HG02973 (cell line): ENCODE results near the gene LGR6.

Experiments used
- ATAC-seq: cut with Tn5 transposase; IDR thresholded peaks from one replicate; pipeline ENCODE4 v1.9.1; 2021; ENCODE audit warnings: moderate library complexity; ENCODE audit not compliant: unreplicated experiment

LGR6 gene

GRCh38 chr1:202197653-202198365 is 4.2 kb downstream of the LGR6 start:
- ATAC-seq, result no peak

DNA sequence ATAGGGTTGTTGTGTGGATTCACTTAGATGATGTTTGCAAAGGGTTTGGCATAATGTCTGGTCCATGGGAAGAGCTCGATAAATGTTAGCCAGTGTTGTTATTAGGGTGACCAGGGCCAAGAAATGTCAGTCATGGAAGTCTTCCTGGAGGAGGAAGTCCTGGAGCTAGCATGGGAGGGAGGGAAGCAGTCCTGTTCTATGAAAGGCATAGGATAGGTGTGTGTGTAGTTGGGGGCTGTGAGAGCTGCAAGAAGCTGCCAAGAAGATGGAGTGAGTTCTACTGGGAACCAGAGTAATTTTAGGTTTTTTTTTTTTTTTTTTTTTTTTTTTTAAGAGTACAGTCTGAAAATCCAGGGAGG is 4.7 kb downstream of the LGR6 start:
- no peak for ATAC-seq

DNA sequence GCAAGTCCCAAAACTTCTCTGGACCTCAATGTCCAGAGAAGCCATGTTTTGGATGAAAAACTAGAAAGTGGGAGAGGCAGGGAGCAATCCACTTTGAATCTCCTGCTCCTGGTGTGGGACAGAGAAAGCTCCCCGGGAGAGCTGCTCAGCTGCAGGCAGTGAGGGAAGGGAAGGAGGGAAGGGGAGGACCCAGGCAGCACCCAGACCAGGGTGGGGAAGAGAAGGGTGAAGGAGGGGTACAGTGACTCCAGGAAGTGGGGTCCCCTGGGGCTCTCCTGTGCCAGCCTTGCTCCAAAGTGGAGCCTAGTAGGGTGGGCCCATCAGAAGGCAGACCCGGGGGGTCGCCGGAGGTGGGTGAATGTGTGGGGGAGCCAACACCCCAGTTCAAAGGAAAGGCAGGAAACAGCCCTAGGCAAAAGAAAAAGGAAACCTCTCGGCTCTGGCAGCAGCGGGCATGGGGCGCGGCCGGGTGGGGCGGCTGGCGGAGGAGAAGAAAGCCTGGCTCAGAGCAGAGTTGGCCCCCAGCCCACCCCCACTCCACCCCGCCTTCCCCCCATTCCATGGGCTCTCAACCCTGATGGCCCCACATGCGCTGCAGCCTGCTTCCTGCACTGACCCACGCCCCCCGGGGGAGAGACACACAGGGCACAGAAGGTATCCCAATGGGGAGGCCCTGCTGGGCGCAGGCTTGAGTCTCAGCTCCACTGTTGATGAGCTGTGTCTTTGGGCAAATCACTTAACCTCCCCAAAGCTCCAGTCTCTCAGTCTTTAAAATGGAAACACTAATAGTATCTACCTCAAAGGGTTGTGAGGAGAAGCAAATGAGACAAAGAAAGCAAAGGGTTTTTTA is 5.7 kb downstream of the LGR6 start:
- ATAC-seq, result no peak

GRCh38 chr1:202200112-202200548 is 6.5 kb downstream of the LGR6 start:
- no peak for ATAC-seq

- ATAC-seq, result no peak
Measured at GRCh38 chr1:202200669-202201068, 7.1 kb downstream of the LGR6 start.

DNA sequence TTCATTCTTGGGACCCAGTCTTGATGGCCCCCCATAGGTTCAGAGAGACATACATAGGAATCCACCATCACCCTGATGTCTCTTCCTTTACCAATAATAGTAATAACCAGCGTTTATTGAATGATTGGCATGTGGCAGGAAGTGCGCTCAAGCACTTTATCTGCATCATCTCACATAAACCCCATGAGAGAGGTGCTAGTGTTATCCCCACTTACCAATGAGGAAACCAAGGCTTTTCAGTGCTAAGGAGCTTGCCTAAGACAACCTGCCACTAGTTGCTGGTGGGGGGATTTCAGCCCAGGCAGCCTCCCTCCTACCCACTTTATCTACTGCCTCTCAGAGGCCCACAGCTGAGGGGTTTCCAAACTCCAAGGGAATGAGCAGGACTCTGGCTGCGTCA is 7.7 kb downstream of the LGR6 start:
- ATAC-seq, result no peak

GRCh38 chr1:202201971-202202370 is 8.4 kb downstream of the LGR6 start:
- no peak for ATAC-seq

- ATAC-seq, result no peak
Measured at GRCh38 chr1:202202500-202203168, 9.0 kb downstream of the LGR6 start.

- ATAC-seq, result no peak
Measured at GRCh38 chr1:202203238-202204039, 9.8 kb downstream of the LGR6 start.

GRCh38 chr1:202204065-202204464 is 10.5 kb downstream of the LGR6 start:
- no peak for ATAC-seq

- no peak for ATAC-seq
Measured at GRCh38 chr1:202205523-202206190, 12.1 kb downstream of the LGR6 start.

- no peak for ATAC-seq
Measured at GRCh38 chr1:202207292-202207691, 13.7 kb downstream of the LGR6 start.

DNA sequence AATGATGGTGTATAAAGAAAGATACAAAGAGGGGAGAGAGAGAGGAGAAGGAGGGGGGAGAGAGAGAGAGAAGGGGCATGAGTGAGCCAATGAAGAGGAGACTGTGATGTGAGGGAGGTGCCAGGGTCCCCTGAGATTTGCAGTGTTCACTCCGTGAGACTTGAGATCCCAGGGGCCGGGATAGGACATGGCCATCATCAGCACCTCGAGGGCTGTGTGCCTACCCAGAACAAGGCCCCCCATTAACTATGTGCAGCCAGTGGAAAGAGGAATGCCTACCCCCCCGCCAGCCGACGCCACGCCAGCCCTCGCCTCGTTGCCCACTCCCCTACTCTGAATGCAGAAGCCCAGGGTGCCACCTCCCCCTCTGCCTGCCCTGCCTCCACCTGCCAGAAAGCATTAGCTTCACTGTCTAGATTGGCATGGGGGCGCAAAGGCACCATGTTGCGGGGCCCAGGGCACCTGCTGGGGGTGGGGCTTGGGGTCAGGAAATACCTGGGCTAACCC is 14.8 kb downstream of the LGR6 start:
- ATAC-seq, result no peak

- ATAC-seq, result no peak
Measured at GRCh38 chr1:202210385-202210784, 16.8 kb downstream of the LGR6 start.

DNA sequence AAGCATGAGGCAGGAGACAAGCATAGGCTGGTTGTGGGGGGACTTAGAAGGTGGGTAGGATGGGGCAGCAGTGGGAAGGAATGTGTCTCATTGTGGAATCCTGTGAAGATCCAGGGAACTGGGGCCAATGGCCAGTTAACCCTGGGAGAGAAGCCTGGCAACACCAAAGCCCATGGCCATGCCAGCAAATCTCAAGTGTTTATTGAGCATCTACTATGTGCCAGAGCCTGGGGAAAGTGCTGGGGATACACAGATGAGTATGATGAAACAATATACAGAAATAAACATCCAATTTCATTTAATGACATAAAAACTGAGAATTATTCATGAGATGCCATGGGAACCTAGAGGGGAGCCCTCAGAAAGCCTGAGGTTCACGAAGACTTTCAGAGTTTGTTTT is 17.4 kb downstream of the LGR6 start:
- no peak for ATAC-seq

- no peak for ATAC-seq
Measured at GRCh38 chr1:202212787-202213186, 19.2 kb downstream of the LGR6 start.

DNA sequence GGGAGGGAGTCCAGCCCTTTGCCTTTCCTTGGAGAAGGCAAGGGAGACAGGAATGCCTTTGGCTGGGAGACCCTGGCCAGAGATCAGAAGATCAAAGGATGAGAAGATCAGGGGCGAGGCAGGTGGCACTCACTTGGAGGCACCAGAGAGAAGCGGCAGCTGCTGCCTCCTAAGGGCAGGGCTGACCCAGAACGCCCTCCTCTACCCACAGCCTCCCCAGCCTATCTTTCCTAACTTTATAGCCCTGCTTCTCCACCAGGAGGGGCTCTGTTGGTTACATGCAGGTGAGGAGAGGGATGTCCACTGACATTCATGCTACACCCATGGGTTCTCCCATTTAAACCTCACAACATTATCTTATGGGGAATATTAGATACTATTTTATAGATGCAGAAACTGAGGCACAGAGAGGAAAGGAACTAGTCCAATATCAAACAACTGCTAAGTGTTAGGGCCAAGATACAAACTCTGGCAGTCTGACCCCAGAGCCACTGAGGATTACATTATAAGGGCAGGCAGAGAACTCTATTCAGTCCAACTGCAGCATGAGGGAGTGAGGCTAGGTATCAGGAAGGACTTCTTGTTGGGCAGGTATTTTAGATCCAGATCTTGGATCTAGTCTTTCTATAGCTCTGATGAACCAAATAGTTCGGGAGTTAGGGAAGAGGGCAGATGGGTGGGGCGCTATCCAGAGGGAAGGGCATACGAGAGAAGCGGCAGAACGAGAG is 19.9 kb downstream of the LGR6 start:
- ATAC-seq, result no peak

GRCh38 chr1:202214089-202214843 is 20.7 kb downstream of the LGR6 start:
- ATAC-seq, result no peak
